B cell (primary cell): ENCODE data around the gene TCEANC2. TPM values are rescaled to one million over a fixed set of nuclear protein-coding genes. Genes with fewer than 3 reads are reported as not detected.
"Not testable (repeated sequence)": the region's sequence is repeated elsewhere in the genome, so short reads cannot be mapped to it uniquely, and the experiment has no call there.

Experiments used
- ATAC-seq: fragments of 200-7000 bp; cut with Tn5 transposase; one replicate; pipeline ENCODE4 v1.10.0; 2021; ENCODE audit warnings: low read depth, mild to moderate bottlenecking, moderate number of reproducible peaks, moderate library complexity
- CTCF ChIA-PET: fragments of 350-600 bp; sonication (Branson Sonifier 250); formaldehyde crosslinking; loops from one replicate; lab custom pipeline; 2021; ENCODE audit warnings: antibody characterized with exemption, inconsistent platforms; lab: Charles Lee
- POLR2A ChIA-PET: fragments of 350-600 bp; sonication (Branson Sonifier 250); formaldehyde crosslinking; loops from one replicate; lab custom pipeline; 2021; ENCODE audit warnings: antibody characterized with exemption; lab: Charles Lee
- DNase-seq: peaks from one replicate; pipeline ENCODE4 v3.0.0; 2013
- H2AFZ ChIP-seq: 2 replicates; pipeline ENCODE4 v1.6.1; 2012; ENCODE audit warnings: mild to moderate bottlenecking, low read depth, low read length; ENCODE audit not compliant: insufficient read depth, poor library complexity, severe bottlenecking
- H3K27ac ChIP-seq, 2 donors: 1 replicate in 1 of 2; 2 replicates in 1 of 2; pipeline ENCODE4 v1.5.1; 2012 to 2013; ENCODE audit warnings: low read length in 2 of 2, mild to moderate bottlenecking in 2 of 2, moderate library complexity in 1 of 2
- H3K27me3 ChIP-seq, 4 experiments: fragments of 200-600 bp in 1 of 4; sonication (generic) in 1 of 4; replicated peaks in 1 of 4; 1 replicate in 2 of 4; 2 replicates in 2 of 4; pipeline versions ENCODE4 v1.6.1 to v1.7.0; 2013 to 2016; ENCODE audit warnings: low read length in 3 of 4, mild to moderate bottlenecking in 2 of 4, mixed read lengths in 1 of 4, moderate library complexity in 1 of 4; ENCODE audit not compliant: insufficient read depth in 4 of 4, control insufficient read depth in 3 of 4; ENCODE audit errors: control extremely low read depth in 1 of 4
- H3K36me3 ChIP-seq, 2 experiments: replicated peaks in 1 of 2; 1 replicate in 1 of 2; 2 replicates in 1 of 2; pipeline versions ENCODE4 v1.6.1 to v1.7.1; 2013; ENCODE audit warnings: low read length in 1 of 2; ENCODE audit not compliant: insufficient read depth in 2 of 2, control insufficient read depth in 1 of 2; ENCODE audit errors: control extremely low read depth in 1 of 2, extremely low read depth in 1 of 2
- H3K4me1 ChIP-seq, 2 donors: fragments of 200-600 bp in 1 of 2; sonication (generic) in 1 of 2; 1 replicate in 1 of 2; 2 replicates in 1 of 2; pipeline versions ENCODE4 v1.5.1 to v1.6.1; 2013 to 2017; ENCODE audit warnings: low read length in 2 of 2; ENCODE audit not compliant: control insufficient read depth in 2 of 2, insufficient read depth in 2 of 2
- H3K4me2 ChIP-seq: replicated peaks from 2 replicates; pipeline ENCODE3; 2012; ENCODE audit warnings: mild to moderate bottlenecking, low read depth, low read length; ENCODE audit not compliant: poor library complexity, severe bottlenecking
- H3K4me3 ChIP-seq, 5 experiments: fragments of 200-600 bp in 1 of 5; sonication (generic) in 1 of 5; 1 replicate in 3 of 5; 2 replicates in 2 of 5; pipeline versions ENCODE4 v1.5.1 to v1.7.0; 2011 to 2016; ENCODE audit warnings: low read length in 4 of 5, mild to moderate bottlenecking in 4 of 5, low read depth in 2 of 5, control low read depth in 1 of 5, moderate library complexity in 1 of 5; ENCODE audit not compliant: insufficient read depth in 1 of 5; ENCODE audit errors: control extremely low read depth in 1 of 5, extremely low read depth in 1 of 5
- H3K79me2 ChIP-seq: fragments of 200-600 bp; sonication (generic); one replicate; pipeline ENCODE4 v1.6.0; 2016; ENCODE audit warnings: low read length; ENCODE audit not compliant: control insufficient read depth, insufficient read depth
- H3K9ac ChIP-seq: fragments of 200-600 bp; sonication (generic); 2 replicates; pipeline ENCODE4 v1.6.1; 2017; ENCODE audit warnings: mild to moderate bottlenecking, low read length, moderate library complexity
- H3K9me3 ChIP-seq, 3 donors: one replicate each; pipeline versions ENCODE4 v1.6.1 to v1.7.1; 2013; ENCODE audit warnings: low read length in 2 of 3; ENCODE audit not compliant: control insufficient read depth in 2 of 3, insufficient read depth in 1 of 3; ENCODE audit errors: control extremely low read depth in 1 of 3
- H4K20me1 ChIP-seq: 2 replicates; pipeline ENCODE4 v1.6.0; 2012; ENCODE audit warnings: mild to moderate bottlenecking, low read length; ENCODE audit not compliant: insufficient read depth, control insufficient read depth, poor library complexity, severe bottlenecking
- H3K27ac Mint-ChIP-seq: one replicate; pipeline ENCODE4 v1.8.0; 2021; ENCODE audit warnings: mixed read lengths
- H3K27me3 Mint-ChIP-seq: one replicate; pipeline ENCODE4 v1.8.0; 2021; ENCODE audit warnings: mixed read lengths
- H3K4me1 Mint-ChIP-seq: one replicate; pipeline ENCODE4 v1.8.0; 2021; ENCODE audit warnings: mixed read lengths
- H3K4me3 Mint-ChIP-seq: one replicate; pipeline ENCODE4 v1.8.0; 2021; ENCODE audit warnings: mixed read lengths
- H3K9me3 Mint-ChIP-seq: one replicate; pipeline ENCODE4 v1.8.0; 2022; ENCODE audit warnings: mixed read lengths; ENCODE audit not compliant: insufficient read depth
- CTCF ChIP-seq: fragments of 200-600 bp; IDR thresholded peaks from one replicate; pipeline ENCODE4 v1.8.0; 2022; ENCODE audit warnings: antibody characterized with exemption, mild to moderate bottlenecking
- EZH2 ChIP-seq: IDR thresholded peaks from 2 replicates; pipeline ENCODE4 v1.6.1; 2012; ENCODE audit warnings: borderline replicate concordance, low read depth, mild to moderate bottlenecking, moderate library complexity, low read length; ENCODE audit not compliant: insufficient read depth, poor library complexity, severe bottlenecking
- WGBS: methylation state at CpG from one replicate; pipeline ENCODE4 v1.1.5; 2013; ENCODE audit warnings: missing lambda C conversion rate; ENCODE audit not compliant: insufficient coverage; 5-methylcytosine and 5-hydroxymethylcytosine counted together
- intact Hi-C: fragments of 100-400 bp; cut with micrococcal nuclease; formaldehyde crosslinking; loops from one replicate; pipeline ENCODE4 v1.10.0; 2022
- polyA minus RNA-seq: library from RNA; depleted of rRNA, polyadenylated mRNA; stranded (reverse); fragments of >200 nt; gene quantifications from 2 replicates; pipeline ENCODE4 v1.2.3, GENCODE V29; 2012
- polyA plus RNA-seq: library from polyadenylated mRNA; depleted of rRNA; stranded (reverse); fragments of >200 nt; gene quantifications from 2 replicates; pipeline ENCODE4 v1.2.3, GENCODE V29; 2012
- total RNA-seq, 2 donors: library from RNA; stranded (reverse); fragments of 120-200 nt in 1 of 2; gene quantifications; 1 replicate in 1 of 2; 2 replicates in 1 of 2; pipeline versions ENCODE4 v1.2.3 to v1.2.4, GENCODE V29; 2013 to 2022

TCEANC2 gene
- total RNA-seq (13.5 and 15.9 TPM in 2 replicates), polyA plus RNA-seq (8.0 and 11.2 TPM in 2 replicates), polyA minus RNA-seq (6.3 and 10.0 TPM in 2 replicates)
- 10.4 TPM for total RNA-seq (2013)

GRCh38 chr1:54052934-54053744, at the start of gene TCEANC2, which contains the start of gene TMEM59:
TCEANC2 (plus strand) TSS chr1:54053608; CDS start chr1:54054423, 815 bp downstream.
TMEM59 (minus strand) TSS chr1:54053204; CDS start chr1:54053188, 16 bp downstream.
- peak within 1 kb of the TSS; percentile 94 for H3K4me2 ChIP-seq
- H2AFZ ChIP-seq = peak within 1 kb of the TSS; percentile 95
- H3K4me3 Mint-ChIP-seq = no peak within 1 kb of the TSS
- WGBS = under 1% methylated on average over 53 of the region's 59 CpGs
- DNase-seq (peak; percentile 99), ATAC-seq (peak; percentile 91)
- no peaks in the 10 kb centered on the region for H3K9me3 ChIP-seq
- H3K27ac ChIP-seq = peak within 1 kb of the TSS; percentile 75 to 94
- peaks cover 36% of the 10 kb centered on the region for H3K4me1 Mint-ChIP-seq
- CTCF ChIA-PET = interaction anchor here (0.7 to 1.0 kb wide), 2 partner anchors 94 to 748 kb away, joined by 4 to 6 read pairs; partner anchors contain the start of gene TTC22
- H3K79me2 ChIP-seq = peaks cover 90% of the 10 kb centered on the region
- H3K4me3 ChIP-seq = peak within 1 kb of the TSS; percentile 65 to 99 (median 93)
- POLR2A ChIA-PET = interaction anchor here (0.6 to 1.8 kb wide), 4 partner anchors 17 to 436 kb away, joined by 3 to 9 read pairs (median 3); partner anchors contain the start of genes IFT25 and LRRC42
- intact Hi-C loops = loop anchor here (1.0 to 2.0 kb wide), 6 partner anchors 108 to 834 kb away; partner anchors contain the start of genes DHCR24, IFT25, NDC1 and YIPF1
- H3K4me1 ChIP-seq = peaks cover 36% of the 10 kb centered on the region in 2 donors
- H3K9ac ChIP-seq = peak within 1 kb of the TSS; percentile 95
- peaks cover 0 to 3% of the 10 kb centered on the region in 2 experiments for H3K36me3 ChIP-seq
- H3K9me3 Mint-ChIP-seq = no peaks in the 10 kb centered on the region
- H4K20me1 ChIP-seq = peaks cover 4% of the 10 kb centered on the region
- H3K27me3 ChIP-seq = no peaks in the 10 kb centered on the region
- peak within 1 kb of the TSS; percentile 60 for H3K27ac Mint-ChIP-seq
- TF ChIP-seq EZH2 (no peak), CTCF (no peak)
- H3K27me3 Mint-ChIP-seq = no peaks in the 10 kb centered on the region

GRCh38 chr1:54003750-54004480, 49.5 kb upstream of the TCEANC2 start:
- H3K79me2 ChIP-seq, ATAC-seq, H3K36me3 ChIP-seq, intact Hi-C loops, H3K4me2 ChIP-seq, H3K9me3 Mint-ChIP-seq, H4K20me1 ChIP-seq, H3K4me1 Mint-ChIP-seq, H3K27me3 ChIP-seq, H3K4me1 ChIP-seq, POLR2A ChIA-PET, H3K27ac Mint-ChIP-seq, H2AFZ ChIP-seq, H3K4me3 Mint-ChIP-seq, H3K4me3 ChIP-seq, H3K9ac ChIP-seq, H3K27ac ChIP-seq, DNase-seq: not testable (repeated sequence)
- peaks cover 0 to 12% (median 0%) of the 10 kb centered on the region in 3 donors for H3K9me3 ChIP-seq
- CTCF ChIA-PET = interaction anchor here (0.6 kb wide), 1 partner anchor 10 kb away, joined by 3 read pairs; no protein-coding TSS in a partner anchor
- peaks cover 14% of the 10 kb centered on the region for H3K27me3 Mint-ChIP-seq
- 94% methylated on average over 19 of the region's 19 CpGs for WGBS
